HG03521 (cell line): ENCODE measurements around the gene NSUN4.
"Not testable (repeated sequence)": the region's sequence is repeated elsewhere in the genome, so short reads cannot be mapped to it uniquely, and the experiment has no call there.

Experiments
- ATAC-seq: cut with Tn5 transposase; IDR thresholded peaks from one replicate; pipeline ENCODE4 v1.9.1; 2021; ENCODE audit warnings: mild to moderate bottlenecking, moderate library complexity; ENCODE audit not compliant: unreplicated experiment

NSUN4 gene

DNA sequence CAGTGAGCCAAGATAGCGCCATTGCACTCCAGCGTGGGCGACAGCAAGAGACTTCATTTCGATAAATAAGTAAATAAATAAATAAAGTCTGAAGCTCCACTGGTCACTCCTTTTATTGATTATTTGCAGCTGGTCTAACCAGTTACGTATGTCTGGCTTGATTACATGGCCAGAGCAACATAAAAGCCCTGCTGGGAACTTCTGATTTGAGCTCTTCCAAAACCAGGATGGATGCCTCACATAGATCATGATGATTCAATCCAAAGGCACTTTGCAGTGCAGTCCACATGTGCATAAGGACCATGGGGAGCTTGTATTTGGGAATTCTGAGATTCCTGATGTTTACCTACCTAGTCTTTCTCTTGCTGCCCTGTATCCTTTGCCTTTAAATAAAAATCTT, 24.0 kb downstream of the NSUN4 start:
- ATAC-seq, result no peak

DNA sequence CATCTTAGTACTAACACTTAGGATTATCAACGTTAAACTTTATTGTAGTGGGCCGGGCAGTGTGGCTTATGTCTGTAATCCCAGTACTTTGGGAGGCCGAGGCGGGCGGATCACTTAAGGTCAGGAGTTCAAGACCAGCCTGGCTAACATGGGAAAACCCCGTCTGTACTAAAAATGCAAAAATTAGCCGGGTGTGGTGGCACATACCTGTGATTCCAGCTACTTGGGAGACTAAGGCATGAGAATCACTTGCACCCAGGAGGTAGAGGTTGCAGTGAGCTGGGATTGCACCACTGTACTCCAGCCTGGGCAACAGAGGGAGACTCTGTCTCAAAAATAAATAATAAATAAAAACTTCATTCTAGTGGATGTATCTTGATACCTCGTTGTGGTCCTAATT, 25.2 kb downstream of the NSUN4 start:
- ATAC-seq, result not testable (repeated sequence)

DNA sequence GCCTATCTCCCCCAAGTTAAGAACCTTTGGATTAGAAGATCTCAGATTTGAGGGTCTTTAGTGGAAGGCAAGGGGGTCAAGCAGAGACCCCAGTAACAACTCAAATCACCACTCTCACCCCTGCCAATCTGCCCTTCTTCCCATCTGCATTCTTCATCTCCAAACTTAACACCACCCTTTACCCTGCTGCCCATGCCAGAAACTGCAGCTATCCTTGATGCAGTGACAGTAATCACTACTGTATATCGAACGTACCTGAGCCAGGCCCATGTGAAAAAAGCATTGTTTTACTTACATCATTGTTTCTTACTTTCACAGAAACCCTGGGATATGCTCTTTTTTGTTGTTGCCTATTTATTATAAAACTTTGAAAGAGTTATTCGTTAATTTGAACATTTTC, 26.5 kb downstream of the NSUN4 start:
- ATAC-seq, result no peak

DNA sequence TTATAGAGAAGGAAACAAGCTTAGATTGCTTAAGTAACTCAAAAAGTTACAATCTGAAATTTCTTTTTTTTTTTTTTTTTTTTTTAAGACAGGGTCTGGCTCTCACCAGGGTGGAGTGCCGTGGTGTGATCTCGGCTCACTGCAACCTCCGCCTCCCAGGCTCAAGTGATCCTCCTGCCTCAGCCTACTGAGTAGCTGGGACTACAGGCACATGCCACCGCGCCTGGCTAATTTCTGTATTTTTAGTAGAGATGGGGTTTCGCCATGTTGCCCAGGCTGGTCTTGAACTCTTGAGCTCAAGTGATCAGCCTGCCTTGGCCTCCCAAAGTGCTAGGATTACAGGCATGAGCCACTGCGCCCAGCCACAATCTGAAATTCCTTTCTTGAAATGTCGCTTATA, 27.1 kb downstream of the NSUN4 start:
- not testable (repeated sequence) for ATAC-seq

DNA sequence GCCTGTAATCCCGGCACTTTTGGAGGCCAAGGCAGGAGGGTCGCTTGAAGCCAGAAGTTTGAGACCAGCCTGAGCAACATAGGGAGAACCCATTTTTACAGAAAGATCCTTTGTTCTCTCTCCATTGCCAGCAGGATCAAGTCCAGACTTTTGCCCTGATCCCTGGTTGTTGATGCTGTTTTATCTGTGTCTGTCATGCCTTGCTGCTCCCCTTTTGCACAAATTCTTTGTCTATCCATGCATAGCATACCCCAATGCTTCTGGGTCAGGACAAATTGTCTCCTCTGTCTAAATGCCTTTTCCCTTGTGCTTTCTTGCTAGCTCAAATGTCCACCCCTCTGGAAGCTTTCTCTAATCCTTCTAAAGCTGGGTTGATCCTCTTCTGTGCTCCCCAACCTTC, 28.2 kb downstream of the NSUN4 start:
- ATAC-seq, result no peak

DNA sequence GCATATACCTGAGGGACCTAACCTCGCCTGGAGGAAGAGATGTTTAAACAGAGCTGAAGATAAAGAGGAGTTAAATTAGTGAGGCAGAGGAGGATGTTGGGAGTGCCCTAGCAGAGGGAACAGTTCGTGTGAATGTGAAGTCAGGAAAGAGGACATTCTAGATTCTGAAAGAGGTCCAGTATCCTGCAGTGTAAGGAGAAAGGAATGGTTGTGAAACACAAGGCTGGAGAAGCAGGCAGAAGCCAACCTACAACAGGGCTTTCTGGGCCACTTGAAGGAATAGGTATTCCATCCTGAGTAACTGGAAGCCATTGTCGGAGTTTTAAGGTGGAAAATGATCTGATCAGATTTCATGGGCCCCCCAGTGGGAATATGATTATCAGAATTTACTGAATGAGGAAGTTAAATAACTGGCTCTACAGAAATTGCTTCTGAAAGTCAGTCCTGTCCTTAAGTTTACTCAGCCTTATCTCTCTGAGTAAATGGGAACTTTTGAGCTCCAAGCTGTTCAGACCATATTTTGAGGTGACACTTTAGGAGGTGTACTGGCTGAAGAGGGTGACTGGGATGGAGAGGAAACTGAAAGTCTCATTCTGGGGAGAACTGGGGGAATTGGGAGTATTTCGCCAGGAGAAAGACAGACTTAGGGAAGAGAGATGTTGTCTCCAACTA, 29.1 kb downstream of the NSUN4 start:
- no peak for ATAC-seq

DNA sequence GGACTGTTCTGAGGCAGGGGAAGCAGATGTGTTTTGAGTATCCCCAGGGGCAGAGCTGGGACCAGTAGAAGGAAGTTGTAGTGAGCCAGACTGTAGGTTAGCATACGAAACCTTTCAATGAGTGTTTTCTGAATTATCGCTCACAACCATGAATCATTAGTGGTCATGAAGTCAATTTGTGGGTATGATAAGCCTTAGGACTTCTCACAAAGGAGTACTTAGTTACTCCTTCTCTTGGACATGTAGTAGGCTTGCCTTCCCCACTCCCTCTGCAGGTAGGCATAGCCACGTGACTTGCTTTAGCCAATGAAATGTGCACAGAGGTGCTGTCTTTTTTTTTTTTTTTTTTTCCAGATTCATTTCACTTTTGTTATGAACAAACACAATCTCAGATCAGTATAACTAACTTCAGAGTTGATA, 29.6 kb downstream of the NSUN4 start:
- no peak for ATAC-seq

DNA sequence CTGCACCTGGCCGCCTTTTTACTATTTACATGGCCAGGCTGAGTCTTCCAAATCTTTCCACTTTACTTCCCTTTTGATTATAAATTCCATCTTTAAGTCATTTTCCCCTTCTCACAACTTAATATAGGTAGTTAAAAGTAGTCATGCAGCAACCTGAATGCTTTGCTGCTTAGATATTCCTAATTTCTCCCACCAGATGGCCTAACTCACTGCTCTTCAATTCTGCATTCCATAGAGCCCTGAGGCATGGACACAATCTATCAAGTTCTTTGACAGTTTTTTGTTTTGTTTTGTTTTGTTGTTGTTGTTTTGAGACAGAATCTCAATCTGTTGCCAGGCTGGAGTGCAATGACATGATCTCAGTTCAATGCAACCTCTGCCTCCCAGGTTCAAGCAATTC, 31.8 kb downstream of the NSUN4 start:
- no peak for ATAC-seq

DNA sequence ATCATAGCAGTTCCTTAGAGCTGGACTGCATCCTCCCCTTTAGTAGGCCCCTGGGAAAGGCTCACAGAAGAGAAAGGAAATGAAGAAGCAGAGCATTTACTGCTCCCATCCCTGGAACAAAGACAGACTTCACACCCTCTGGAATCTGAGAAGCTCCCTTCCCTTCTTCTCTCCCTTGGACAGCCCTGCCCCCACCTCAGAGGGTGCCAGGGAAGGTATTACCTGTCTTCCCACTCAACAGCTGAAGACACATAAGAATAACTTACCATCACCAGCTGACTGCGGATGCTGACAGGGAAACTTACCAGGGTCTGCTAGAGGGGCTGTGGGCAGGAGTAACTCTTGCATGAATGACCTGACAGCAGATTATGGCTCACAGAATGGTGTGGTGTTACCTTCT, 39.4 kb downstream of the NSUN4 start:
- ATAC-seq, result no peak

DNA sequence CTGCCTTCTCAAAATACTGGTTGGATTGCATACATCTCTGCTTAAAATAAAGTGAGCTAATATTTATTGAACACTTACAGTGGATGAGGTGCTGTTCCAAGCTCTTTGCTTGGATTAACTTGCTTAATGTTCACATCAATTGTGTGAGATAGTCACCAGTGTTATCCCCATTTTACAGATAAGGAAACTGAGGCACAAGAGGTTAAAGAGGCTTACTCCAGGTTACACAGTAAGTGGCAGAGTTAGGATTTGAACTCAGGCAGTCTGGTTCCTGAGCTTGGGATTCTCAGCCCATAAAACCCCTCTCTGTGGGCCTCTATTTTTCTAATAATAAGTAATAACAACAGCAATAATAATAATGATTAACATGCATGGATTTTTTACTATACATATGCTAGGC, 39.9 kb downstream of the NSUN4 start:
- ATAC-seq, result no peak

DNA sequence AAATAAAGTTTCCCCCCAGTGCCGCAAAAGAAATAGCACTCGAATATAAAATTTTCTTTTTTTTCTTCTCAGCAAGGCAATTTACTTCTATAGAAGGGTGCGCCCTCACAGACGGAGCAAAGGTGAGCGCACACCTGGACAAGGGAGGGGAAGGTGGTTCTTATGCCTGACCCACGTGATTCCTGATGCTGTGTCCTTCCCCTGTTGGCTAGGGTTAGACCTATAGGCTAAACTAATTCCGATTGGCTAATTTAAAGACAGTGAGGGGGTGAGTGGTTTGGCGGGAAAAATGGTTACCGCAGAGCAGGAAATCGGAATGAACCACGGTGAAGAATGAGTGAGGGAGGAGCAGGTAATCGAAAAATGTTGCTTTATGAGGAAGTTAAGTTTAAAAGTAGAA, 52.9 kb downstream of the NSUN4 start:
- no peak for ATAC-seq

DNA sequence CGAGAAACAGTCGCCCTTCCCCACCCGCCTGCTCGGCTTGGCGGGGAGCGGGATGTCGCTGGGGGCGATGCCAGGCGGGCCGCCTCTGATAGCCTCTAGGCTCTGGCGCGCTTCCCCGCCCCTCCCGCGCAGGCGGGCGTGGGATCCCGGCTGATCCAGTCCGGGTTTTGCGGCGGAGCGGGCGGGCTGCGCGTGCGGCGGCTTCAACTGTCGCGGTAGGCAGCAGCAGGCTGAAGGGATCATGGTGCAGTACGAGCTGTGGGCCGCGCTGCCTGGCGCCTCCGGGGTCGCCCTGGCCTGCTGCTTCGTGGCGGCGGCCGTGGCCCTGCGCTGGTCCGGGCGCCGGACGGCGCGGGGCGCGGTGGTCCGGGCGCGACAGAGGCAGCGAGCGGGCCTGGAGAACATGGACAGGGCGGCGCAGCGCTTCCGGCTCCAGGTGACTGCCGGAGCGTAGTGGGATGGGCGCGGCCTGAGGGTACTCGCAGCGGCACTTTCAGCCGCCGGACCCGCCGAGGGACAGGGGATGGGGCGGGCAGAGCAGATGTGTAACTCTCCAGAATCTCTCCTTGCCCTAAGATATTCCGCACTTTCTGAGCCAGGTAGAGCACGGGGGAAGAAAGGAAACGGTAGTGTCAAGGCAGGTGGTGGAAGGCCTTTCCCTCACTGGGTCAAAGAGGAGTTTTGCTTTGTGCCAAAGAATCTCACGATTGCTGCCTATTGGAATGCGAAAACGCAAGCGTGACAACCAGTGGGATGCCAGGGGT, 53.7 kb downstream of the NSUN4 start, which contains the start of gene FAAH:
Gene FAAH, plus strand, starts transcription at position 210 of the 764 bp plus-strand sequence. Its CDS starts 32 bp downstream, at position 242.
- peak; percentile 56 for ATAC-seq

DNA sequence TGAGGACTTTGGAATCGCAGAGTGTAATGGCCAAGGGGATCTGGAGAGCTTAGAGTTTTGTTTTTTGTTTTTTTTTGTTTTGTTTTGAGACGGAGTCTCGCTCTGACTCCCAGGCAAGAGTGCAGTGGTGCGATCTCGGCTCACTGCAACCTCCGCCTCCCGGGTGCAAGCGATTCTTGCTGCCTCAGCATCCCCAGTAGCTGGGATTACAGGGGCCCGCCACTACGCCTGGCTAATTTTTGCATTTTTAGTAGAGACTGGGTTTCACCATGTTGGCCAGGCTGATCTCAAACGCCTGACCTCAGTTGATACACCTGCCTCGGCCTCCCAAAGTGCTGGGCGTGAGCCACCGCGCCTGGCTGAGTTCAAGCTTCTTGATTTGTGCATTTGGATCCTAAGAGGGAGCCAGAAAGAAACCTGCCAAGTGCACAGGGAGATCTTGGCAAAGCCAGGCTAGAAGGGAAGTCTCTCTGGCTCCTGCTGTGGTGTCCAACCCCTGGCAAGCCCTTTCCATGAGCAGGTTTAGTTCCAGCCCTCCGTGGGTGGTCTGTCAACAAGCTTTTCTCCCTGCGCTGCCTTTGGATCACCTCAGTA, 54.4 kb downstream of the NSUN4 start:
- no peak for ATAC-seq

DNA sequence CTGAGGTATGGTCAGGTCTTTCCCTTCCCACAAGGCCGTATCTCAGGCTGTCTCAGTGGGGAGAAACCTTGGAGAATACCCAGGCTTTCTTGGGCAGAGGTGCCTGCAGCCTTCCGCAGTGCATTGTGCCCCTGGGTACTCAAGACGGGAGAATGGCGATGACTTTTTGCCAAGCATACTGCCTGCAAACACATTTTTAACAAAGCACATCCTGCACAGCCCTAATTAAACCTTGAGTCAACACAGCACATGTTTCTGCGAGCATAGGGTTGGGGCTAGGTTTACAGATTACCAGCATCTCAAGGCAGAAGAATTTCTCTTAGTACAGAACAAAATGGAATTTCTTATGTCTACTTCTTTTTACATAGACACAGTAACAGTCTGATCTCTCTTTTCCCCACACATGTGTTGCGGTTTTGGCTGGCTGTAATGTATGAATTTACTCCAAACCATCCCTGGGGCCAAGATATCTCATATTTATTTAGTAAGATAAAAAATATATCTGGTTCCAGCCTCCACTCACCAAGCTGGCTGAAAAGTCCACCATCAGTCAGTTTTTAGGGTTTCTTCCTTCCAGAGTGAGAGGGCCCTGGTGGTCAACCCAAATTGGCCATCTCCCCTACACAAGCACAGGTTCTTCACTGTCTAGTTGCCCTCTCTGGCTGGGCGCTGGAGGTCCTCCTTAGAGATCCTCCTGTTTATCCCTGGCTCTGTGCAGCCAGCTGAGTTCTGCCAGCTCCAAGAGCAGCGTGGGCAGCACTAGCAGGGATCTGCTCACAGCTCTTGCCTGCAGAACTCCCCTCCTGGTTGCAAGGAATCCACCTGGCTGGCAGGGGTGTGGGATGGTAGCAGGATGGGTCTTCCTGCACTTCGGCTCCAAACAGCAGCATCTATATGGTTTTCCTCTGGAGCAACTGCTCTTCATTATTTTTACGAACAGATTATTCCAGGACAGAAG, 56.1 kb downstream of the NSUN4 start:
- no peak for ATAC-seq

DNA sequence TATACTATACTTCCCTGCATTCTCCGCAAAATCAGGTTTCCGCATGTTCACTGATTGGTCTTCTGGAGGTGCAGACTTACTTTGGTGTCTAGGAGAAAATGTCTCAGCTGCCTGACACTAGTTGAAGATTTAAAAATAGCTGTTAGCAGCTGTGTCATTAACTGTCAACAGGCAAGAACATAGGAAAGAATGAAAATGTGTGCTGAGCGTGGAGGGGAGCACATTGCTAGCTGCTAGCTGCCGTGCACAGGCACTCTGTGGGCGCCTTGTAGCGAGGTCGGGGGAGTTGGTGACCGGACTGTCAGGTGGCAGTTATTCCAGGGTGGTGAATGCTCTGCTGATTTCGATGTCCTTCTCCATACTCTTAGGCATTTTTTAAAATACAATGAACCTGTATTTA, 58.7 kb downstream of the NSUN4 start:
- ATAC-seq, result no peak

DNA sequence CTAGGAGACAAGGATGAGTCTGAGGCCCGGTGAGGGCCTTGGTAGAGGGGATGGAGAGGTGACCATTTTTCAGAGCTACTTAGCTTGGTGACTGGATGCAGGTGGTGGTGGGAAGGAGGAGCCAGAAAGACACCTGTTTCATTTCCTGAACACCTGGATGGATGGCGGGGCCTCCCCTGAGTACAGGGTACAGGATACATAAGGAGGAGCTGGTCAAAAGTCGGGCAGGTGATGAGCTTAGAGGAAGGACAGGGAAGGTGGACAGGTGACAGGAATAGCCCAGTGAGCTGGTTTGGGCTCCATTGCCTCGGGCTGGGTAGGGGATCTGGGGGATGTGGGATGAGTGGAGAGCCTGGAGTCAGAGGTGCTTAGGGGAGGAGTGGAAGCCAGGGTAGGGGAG, 59.8 kb downstream of the NSUN4 start:
- no peak for ATAC-seq

DNA sequence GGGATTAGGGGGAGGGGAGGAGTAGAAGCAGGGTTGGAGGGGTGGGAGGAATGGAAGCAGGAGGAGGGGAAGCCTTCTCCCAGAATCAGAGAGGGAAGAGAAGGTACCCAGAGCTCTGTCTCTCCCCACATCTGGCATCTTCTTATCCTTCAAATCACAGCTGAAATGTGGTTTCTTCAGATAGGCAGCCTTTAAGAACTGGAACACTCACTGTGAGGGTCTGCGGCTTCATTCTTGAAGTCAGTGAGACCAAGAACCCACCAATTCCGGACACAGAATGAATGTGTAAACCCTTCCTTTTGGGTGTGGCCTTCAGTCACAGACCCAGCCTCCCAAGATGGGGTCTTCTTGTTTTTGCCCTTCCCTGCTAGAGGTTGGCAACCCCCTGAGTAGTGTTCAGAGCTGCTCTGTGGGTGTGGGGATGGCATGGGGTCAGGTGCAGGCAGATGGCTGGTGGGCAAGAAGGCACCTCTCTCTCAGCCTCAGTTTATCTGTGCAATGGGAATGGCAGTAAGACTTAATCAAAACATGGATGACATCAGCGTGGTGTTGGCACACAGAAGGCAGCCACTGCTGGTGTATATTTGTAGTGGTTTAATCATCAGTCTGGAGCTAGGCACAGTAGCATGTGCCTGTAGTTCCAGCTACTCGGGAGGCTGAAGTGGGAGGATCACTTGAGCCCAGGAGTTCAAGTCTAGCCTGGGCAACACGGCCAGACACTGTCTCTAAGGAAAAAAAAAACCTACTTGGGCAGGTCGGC, 60.7 kb downstream of the NSUN4 start:
- ATAC-seq, result no peak

DNA sequence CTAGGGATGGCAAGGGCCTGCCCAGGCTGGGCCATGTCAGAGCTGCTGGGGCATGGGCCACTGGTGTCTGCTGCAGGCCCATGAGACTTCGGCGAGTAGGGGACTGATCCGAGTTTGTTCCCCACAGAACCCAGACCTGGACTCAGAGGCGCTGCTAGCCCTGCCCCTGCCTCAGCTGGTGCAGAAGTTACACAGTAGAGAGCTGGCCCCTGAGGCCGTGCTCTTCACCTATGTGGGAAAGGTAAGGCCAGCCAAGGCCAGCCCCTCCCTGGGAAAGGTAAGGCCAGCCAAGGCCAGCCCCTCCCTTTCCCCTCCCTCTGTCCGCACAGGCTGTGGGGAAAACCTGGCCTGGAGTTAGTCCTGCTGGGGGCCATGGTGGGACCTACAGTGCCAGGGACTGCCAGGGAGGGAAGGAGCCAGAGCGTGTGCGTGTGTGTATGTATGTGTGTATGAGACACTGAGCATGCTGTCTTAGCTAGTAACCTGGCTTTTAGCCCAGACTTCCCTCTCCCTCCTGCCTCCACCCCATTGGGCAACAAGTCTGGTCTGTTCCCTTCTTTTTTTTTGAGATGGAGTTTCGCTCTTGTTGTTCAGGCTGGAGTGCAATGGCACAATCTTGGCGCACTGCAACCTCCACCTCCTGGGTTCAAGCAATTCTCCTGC, 61.5 kb downstream of the NSUN4 start:
- no peak for ATAC-seq

DNA sequence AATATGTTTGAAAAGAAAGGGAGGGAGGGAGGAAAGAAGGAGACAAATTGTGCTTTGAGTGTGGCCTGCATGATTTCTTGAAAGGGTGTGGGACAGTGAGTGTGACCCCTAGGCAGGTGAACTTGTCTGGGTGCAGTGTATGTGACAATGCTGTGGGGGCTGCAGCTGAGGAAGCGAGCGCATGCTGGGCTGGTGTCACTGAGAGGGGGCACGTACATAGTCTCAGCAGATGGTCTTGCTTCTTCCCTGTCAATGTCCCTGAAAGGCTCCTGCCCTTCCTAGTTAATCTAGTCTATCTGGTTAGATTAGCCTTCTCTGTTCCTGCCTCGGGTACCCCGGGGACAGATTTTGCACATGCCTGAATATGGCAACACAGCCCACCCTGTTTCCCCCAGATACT, 63.3 kb downstream of the NSUN4 start:
- ATAC-seq, result no peak
